HG03045 (cell line): ENCODE measurements around the gene PSMD2.

ENCODE experiments used
- ATAC-seq: cut with Tn5 transposase; IDR thresholded peaks from one replicate; pipeline ENCODE4 v1.9.1; 2021; ENCODE audit warnings: mild to moderate bottlenecking, moderate library complexity; ENCODE audit not compliant: unreplicated experiment

Gene PSMD2

DNA sequence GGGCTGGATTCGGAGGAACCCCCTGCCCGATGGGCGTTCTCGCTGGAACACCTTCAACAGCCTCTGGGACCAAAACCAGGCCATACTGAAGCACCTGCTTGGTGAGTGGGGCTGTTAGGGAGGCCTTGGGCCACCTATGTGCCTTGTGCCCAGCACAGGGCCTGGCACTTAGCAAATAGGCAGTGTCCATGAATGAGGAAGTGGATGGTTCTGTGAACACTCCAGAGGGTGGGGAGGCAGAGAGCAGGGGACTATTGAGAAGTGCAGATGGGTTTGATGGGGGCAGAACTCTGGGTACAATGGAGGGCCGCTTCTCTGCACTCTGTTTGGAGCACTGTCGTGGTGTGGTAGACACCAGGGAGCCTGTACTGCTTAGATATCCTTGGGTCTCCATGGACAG is 21.7 kb upstream of the PSMD2 start:
- ATAC-seq, result no peak

DNA sequence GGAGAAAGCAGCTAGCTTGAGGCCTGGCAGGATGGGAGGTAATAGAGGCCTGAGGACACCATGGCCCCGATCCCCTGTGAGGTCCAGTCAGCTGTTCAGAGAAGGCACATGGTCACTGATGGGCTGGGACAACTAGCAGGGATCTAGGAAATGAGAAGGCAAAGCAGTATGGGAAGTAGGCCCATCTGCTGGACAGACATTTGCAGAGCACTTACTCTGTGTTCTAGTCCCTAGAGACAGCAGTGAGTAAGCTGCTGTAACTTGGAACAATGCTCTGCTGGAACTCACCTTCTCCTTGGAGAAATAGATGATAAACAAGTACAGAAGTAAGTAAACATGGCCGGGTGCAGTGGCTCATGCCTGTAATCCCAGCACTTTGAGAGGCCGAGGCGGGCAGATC is 16.1 kb upstream of the PSMD2 start:
- ATAC-seq, result no peak

GRCh38 chr3:184283681-184284080 is 15.4 kb upstream of the PSMD2 start:
- no peak for ATAC-seq

DNA sequence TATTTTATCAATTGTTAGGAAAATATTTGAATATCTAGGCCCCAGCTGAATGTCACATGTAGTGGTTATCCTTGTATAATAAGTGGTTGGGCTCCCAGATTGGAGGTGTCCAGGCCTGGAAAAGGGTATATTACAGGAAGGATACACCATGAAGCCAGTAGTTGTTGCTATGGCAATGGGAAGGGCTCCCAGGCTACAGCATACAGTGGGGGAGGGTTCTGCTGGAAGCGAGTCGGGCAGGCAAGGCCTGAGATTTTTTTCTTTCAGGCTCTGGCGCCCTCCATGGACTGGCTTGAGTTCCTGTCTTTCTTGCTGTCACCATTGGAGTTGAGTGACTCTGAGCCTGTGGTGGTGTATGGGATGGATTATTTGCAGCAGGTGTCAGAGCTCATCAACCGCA is 14.3 kb upstream of the PSMD2 start:
- ATAC-seq, result no peak

- ATAC-seq, result no peak
Measured at GRCh38 chr3:184289426-184289938, 9.6 kb upstream of the PSMD2 start.

GRCh38 chr3:184290331-184290730 is 8.7 kb upstream of the PSMD2 start:
- no peak for ATAC-seq

- ATAC-seq, result no peak
Measured at GRCh38 chr3:184291044-184291737, 7.8 kb upstream of the PSMD2 start.

GRCh38 chr3:184291738-184292445 is 7.1 kb upstream of the PSMD2 start:
- no peak for ATAC-seq

- no peak for ATAC-seq
Measured at GRCh38 chr3:184295771-184296170, 3.3 kb upstream of the PSMD2 start.

GRCh38 chr3:184296616-184297015 is 2.4 kb upstream of the PSMD2 start:
- no peak for ATAC-seq

GRCh38 chr3:184299488-184300377 is 692 bp downstream of the PSMD2 start:
- no peak for ATAC-seq

DNA sequence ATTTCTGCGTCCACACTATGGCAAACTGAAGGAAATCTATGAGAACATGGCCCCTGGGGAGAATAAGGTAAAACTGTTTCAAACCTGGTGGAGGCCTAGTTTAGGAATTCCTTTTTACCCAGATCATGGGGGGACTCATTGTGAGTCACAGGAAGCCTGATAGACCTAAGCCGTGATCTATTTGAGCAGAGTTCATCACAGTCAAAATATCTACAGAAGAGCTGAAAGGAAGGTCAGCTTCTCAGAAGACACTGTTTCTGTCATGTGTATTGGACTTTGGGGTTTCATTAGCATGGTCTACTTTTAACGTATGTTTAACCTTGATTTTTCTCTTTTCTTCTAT is 1.3 kb downstream of the PSMD2 start:
- no peak for ATAC-seq

GRCh38 chr3:184305577-184305976 is 6.5 kb downstream of the PSMD2 start:
- ATAC-seq, result no peak

GRCh38 chr3:184306341-184306972 is 7.4 kb downstream of the PSMD2 start:
- no peak for ATAC-seq

- no peak for ATAC-seq
Measured at GRCh38 chr3:184307915-184308314, 8.9 kb downstream of the PSMD2 start.

DNA sequence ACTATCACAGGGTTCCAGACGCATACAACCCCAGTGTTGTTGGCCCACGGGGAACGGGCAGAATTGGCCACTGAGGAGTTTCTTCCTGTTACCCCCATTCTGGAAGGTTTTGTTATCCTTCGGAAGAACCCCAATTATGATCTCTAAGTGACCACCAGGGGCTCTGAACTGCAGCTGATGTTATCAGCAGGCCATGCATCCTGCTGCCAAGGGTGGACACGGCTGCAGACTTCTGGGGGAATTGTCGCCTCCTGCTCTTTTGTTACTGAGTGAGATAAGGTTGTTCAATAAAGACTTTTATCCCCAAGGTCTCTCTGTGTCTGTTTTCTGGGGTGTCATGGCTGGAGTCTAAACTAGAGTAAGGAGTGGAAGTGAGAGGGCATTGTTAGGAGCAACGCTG is 9.7 kb downstream of the PSMD2 start:
- no peak for ATAC-seq

- ATAC-seq, result no peak
Measured at GRCh38 chr3:184311633-184312032, 12.6 kb downstream of the PSMD2 start.

- ATAC-seq, result peak; percentile 86
Measured at GRCh38 chr3:184314363-184314699, 15.3 kb downstream of the PSMD2 start, which contains the start of gene EIF4G1. EIF4G1 (plus strand) TSS chr3:184314606; CDS start chr3:184315797, 1,191 bp downstream.

- peak; percentile 44 for ATAC-seq
Measured at GRCh38 chr3:184314700-184315542, 15.9 kb downstream of the PSMD2 start.

DNA sequence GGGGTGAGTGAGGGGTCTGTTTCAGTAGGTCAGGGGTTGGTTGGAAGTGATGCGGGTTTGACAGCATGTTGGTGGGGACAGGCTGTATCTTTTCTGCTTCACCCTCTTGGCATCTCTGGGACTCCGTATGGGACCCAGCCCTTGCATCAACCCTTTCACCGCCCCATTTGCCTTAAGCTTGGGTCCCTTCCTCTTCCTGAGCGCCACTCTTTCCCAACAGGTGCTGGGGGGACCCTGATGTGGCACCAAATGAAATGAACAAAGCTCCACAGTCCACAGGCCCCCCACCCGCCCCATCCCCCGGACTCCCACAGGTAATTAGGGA is 16.5 kb downstream of the PSMD2 start:
- ATAC-seq, result peak; percentile 5
